IMR-90 (cell line): ENCODE results near the gene ATP5PD. TPM values are rescaled to one million over a fixed set of nuclear protein-coding genes. Genes with fewer than 3 reads are reported as not detected.

Experiments used
- ATAC-seq: fragments of 200-7000 bp; cut with Tn5 transposase; 2 replicates; pipeline ENCODE4 v1.9.1; 2020; ENCODE audit warnings: low read depth, mild to moderate bottlenecking, moderate library complexity
- BruUV-seq: library from RNA; stranded (reverse); fragments of 400-500 nt; replicated peaks from 2 replicates; lab custom pipeline; 2021; lab: Mats Ljungman, UMichigan
- CTCF ChIA-PET: fragments of 300-600 bp; formaldehyde crosslinking; extraction: SDS; loops from one replicate; lab custom pipeline; 2021; ENCODE audit warnings: antibody characterized with exemption; lab: Yijun Ruan, JAX
- POLR2A ChIA-PET: fragments of 300-600 bp; sonication (Branson Sonifier 250); formaldehyde crosslinking; loops from one replicate; lab custom pipeline; 2022; ENCODE audit warnings: antibody characterized with exemption; ENCODE audit not compliant: unreplicated experiment; lab: Charles Lee
- DNase-seq: peaks from one replicate; pipeline ENCODE4 v3.0.0; 2013
- H2AFZ ChIP-seq: replicated peaks from 2 replicates; pipeline ENCODE3; 2013; ENCODE audit warnings: low read length, mild to moderate bottlenecking; ENCODE audit not compliant: poor library complexity
- H2AK5ac ChIP-seq: 2 replicates; pipeline ENCODE4 v1.6.1; 2013; ENCODE audit warnings: low read depth, low read length, inconsistent platforms
- H2AK9ac ChIP-seq: replicated peaks from 2 replicates; pipeline ENCODE3; 2013; ENCODE audit warnings: mild to moderate bottlenecking, low read depth, low read length, moderate library complexity; ENCODE audit not compliant: poor library complexity
- H2BK120ac ChIP-seq: 2 replicates; pipeline ENCODE4 v1.6.1; 2013; ENCODE audit warnings: low read depth, low read length, inconsistent platforms
- H2BK15ac ChIP-seq: 3 replicates; pipeline ENCODE4 v1.6.1; 2013; ENCODE audit warnings: low read depth, low read length, inconsistent platforms
- H2BK20ac ChIP-seq: 2 replicates; pipeline ENCODE4 v1.6.1; 2013; ENCODE audit warnings: low read depth, mild to moderate bottlenecking, inconsistent platforms, low read length, moderate library complexity
- H2BK5ac ChIP-seq: 2 replicates; pipeline ENCODE4 v1.6.1; 2013; ENCODE audit warnings: mild to moderate bottlenecking, low read depth, low read length, inconsistent platforms; ENCODE audit not compliant: poor library complexity, severe bottlenecking
- H3K14ac ChIP-seq: replicated peaks from 2 replicates; pipeline ENCODE4 v1.6.1; 2013; ENCODE audit warnings: low read depth, low read length, inconsistent platforms
- H3K18ac ChIP-seq: 2 replicates; pipeline ENCODE4 v1.6.1; 2013; ENCODE audit warnings: low read depth, low read length, control low read depth
- H3K23ac ChIP-seq: 2 replicates; pipeline ENCODE4 v1.6.1; 2013; ENCODE audit warnings: low read depth, low read length, inconsistent platforms
- H3K27ac ChIP-seq: 2 replicates; pipeline ENCODE4 v1.5.1; 2013; ENCODE audit warnings: mild to moderate bottlenecking, control low read depth, low read length; ENCODE audit not compliant: insufficient read depth
- H3K27me3 ChIP-seq: 2 replicates; pipeline ENCODE4 v1.6.1; 2013; ENCODE audit warnings: low read length; ENCODE audit not compliant: control insufficient read depth, insufficient read depth
- H3K36me3 ChIP-seq: 2 replicates; pipeline ENCODE4 v1.6.1; 2013; ENCODE audit warnings: low read length, mixed read lengths; ENCODE audit not compliant: control insufficient read depth, insufficient read depth
- H3K4ac ChIP-seq: 2 replicates; pipeline ENCODE4 v1.6.1; 2013; ENCODE audit warnings: low read depth, low read length, inconsistent platforms
- H3K4me1 ChIP-seq: 2 replicates; pipeline ENCODE4 v1.6.1; 2013; ENCODE audit warnings: low read length, mixed read lengths; ENCODE audit not compliant: control insufficient read depth, insufficient read depth
- H3K4me2 ChIP-seq: 2 replicates; pipeline ENCODE4 v1.6.1; 2013; ENCODE audit warnings: low read depth, mild to moderate bottlenecking, control low read depth, low read length, moderate library complexity
- H3K4me3 ChIP-seq: 2 replicates; pipeline ENCODE4 v1.5.1; 2013; ENCODE audit warnings: low read depth, mild to moderate bottlenecking, control low read depth, low read length, moderate library complexity; ENCODE audit not compliant: insufficient read depth
- H3K56ac ChIP-seq: 2 replicates; pipeline ENCODE4 v1.6.1; 2013; ENCODE audit warnings: low read length, inconsistent platforms; ENCODE audit not compliant: insufficient read depth; ENCODE audit errors: extremely low read depth
- H3K79me1 ChIP-seq, 2 experiments: 2 replicates each; pipeline ENCODE4 v1.6.1; 2013; ENCODE audit warnings: low read length in 2 of 2, inconsistent platforms in 1 of 2, low read depth in 1 of 2
- H3K9ac ChIP-seq: 2 replicates; pipeline ENCODE4 v1.6.1; 2013; ENCODE audit warnings: low read depth, low read length, control low read depth
- H3K9me1 ChIP-seq: 2 replicates; pipeline ENCODE4 v1.6.1; 2013; ENCODE audit warnings: low read length, inconsistent platforms; ENCODE audit not compliant: insufficient read depth
- H3K9me3 ChIP-seq: 2 replicates; pipeline ENCODE4 v1.6.1; 2013; ENCODE audit warnings: low read length; ENCODE audit not compliant: control insufficient read depth, insufficient read depth
- H4K20me1 ChIP-seq: 2 replicates; pipeline ENCODE4 v1.6.1; 2013; ENCODE audit warnings: low read length, inconsistent platforms; ENCODE audit not compliant: insufficient read depth
- H4K5ac ChIP-seq: 2 replicates; pipeline ENCODE4 v1.6.1; 2013; ENCODE audit warnings: mild to moderate bottlenecking, low read depth, low read length, control low read depth
- H4K8ac ChIP-seq, 2 experiments: 2 replicates each; pipeline ENCODE4 v1.6.1; 2013; ENCODE audit warnings: low read depth in 2 of 2, low read length in 2 of 2, control low read depth in 1 of 2, inconsistent platforms in 1 of 2
- H4K91ac ChIP-seq: 2 replicates; pipeline ENCODE4 v1.6.1; 2013; ENCODE audit warnings: low read depth, low read length, inconsistent platforms; ENCODE audit not compliant: insufficient read depth
- BHLHE40 ChIP-seq: fragments of 150-350 bp; IDR thresholded peaks from 2 replicates; pipeline ENCODE4 v1.6.1; 2016; ENCODE audit warnings: mild to moderate bottlenecking, low read depth, low read length
- CEBPB ChIP-seq: IDR thresholded peaks from 2 replicates; pipeline ENCODE4 v1.6.1; 2012; ENCODE audit warnings: low read depth, low read length, improper control_type of control experiment
- CHD1 ChIP-seq: IDR thresholded peaks from 2 replicates; pipeline ENCODE4 v1.6.1; 2012; ENCODE audit warnings: low read depth, low read length, improper control_type of control experiment
- CTCF ChIP-seq: conservative IDR thresholded peaks from 2 replicates; pipeline ENCODE4 v1.5.1; 2012; ENCODE audit warnings: mild to moderate bottlenecking, low read depth, low read length, improper control_type of control experiment
- ELK1 ChIP-seq: fragments of 150-350 bp; IDR thresholded peaks from 2 replicates; pipeline ENCODE4 v1.6.1; 2016; ENCODE audit warnings: low read depth, mild to moderate bottlenecking, low read length, moderate library complexity, borderline replicate concordance
- MAFK ChIP-seq: IDR thresholded peaks from 2 replicates; pipeline ENCODE4 v1.6.1; 2012; ENCODE audit warnings: low read depth, low read length, improper control_type of control experiment
- MAZ ChIP-seq: IDR thresholded peaks from 2 replicates; pipeline ENCODE4 v1.6.1; 2012; ENCODE audit warnings: low read depth, mild to moderate bottlenecking, low read length, improper control_type of control experiment, moderate library complexity, borderline replicate concordance
- MXI1 ChIP-seq: IDR thresholded peaks from 2 replicates; pipeline ENCODE4 v1.6.1; 2012; ENCODE audit warnings: low read depth, mild to moderate bottlenecking, low read length, moderate library complexity, borderline replicate concordance
- NFE2L2 ChIP-seq: fragments of 150-350 bp; IDR thresholded peaks from 2 replicates; pipeline ENCODE4 v1.6.1; 2016; ENCODE audit warnings: low read depth, mild to moderate bottlenecking, low read length
- RCOR1 ChIP-seq: IDR thresholded peaks from 2 replicates; pipeline ENCODE4 v1.6.1; 2012; ENCODE audit warnings: mild to moderate bottlenecking, low read length, improper control_type of control experiment; ENCODE audit not compliant: insufficient replicate concordance
- RFX5 ChIP-seq: IDR thresholded peaks from 2 replicates; pipeline ENCODE4 v1.8.0; 2012; ENCODE audit warnings: low read depth, mild to moderate bottlenecking, low read length, moderate library complexity
- WGBS, 2 experiments: methylation state at CpG; one replicate each; pipeline versions ENCODE4 v1.1.5 to v1.1.7; 2013; ENCODE audit warnings: missing lambda C conversion rate in 2 of 2; ENCODE audit not compliant: insufficient read length in 1 of 2; ENCODE audit errors: extremely low coverage in 2 of 2; 5-methylcytosine and 5-hydroxymethylcytosine counted together
- dilution Hi-C: fragments of 300-500 bp; cut with HindIII; formaldehyde crosslinking; loops from one replicate; pipeline ENCODE4 v1.14.3; 2018; ENCODE audit warnings: low sequenced_read_pairs; ENCODE audit not compliant: unreplicated experiment
- in situ Hi-C: fragments of 300-500 bp; cut with MboI; formaldehyde crosslinking; loops from 3 replicates; pipeline ENCODE4 v1.14.3; 2019; ENCODE audit warnings: low sequenced_read_pairs, inconsistent platforms, mixed read lengths
- intact Hi-C: fragments of 100-400 bp; cut with micrococcal nuclease; formaldehyde crosslinking; loops from 2 replicates; pipeline ENCODE4 v1.10.0; 2022
- polyA plus RNA-seq, 3 experiments: library from polyadenylated mRNA; depleted of rRNA; stranded (reverse); fragments of >200 nt; gene quantifications; 2 replicates each; pipeline ENCODE4 v1.2.3, GENCODE V29; 2012; ENCODE audit warnings: low replicate concordance in 1 of 3
- total RNA-seq: library from RNA; depleted of rRNA; stranded (reverse); fragments of >200 nt; gene quantifications from 2 replicates; pipeline ENCODE4 v1.2.3, GENCODE V29; 2012

ATP5PD gene
- total and polyA plus RNA-seq, 2 of the 4 experiments (the other 2 are of a cell fraction): 373 to 425 TPM

- intact Hi-C loops (no loop called here), in situ Hi-C loops (no loop called here), dilution Hi-C loops (no loop called here)
- H2BK20ac ChIP-seq: peak overlapping the region; percentile 86
- peak overlapping the region; percentile 67; the same call in 1 of the 2 replicates for H4K5ac ChIP-seq
- H3K14ac ChIP-seq: peak overlapping the region; percentile 67
- H3K27ac ChIP-seq: no peak overlapping the region; the same call in 1 of the 2 replicates
- TF ChIP-seq CHD1 (no peak), RFX5 (no peak), MAFK (no peak), RCOR1 (no peak), CTCF (no peak), NFE2L2 (no peak), BHLHE40 (no peak), MXI1 (no peak), CEBPB (no peak), MAZ (no peak), ELK1 (no peak)
- H3K9me3 ChIP-seq: no peaks in the 10 kb centered on the region
- 19% methylated on average over 27 of the region's 53 CpGs; no CpG with 5 or more reads in 1 of the 2 experiments for WGBS, 2 experiments
- H4K8ac ChIP-seq: peak overlapping the region; percentile 71 to 77; a peak in 3 of 4 replicates
- CTCF ChIA-PET: interaction anchor here (1.2 to 1.7 kb wide), 3 partner anchors 28 to 56 kb away, joined by 4 to 12 read pairs (median 4); no protein-coding TSS in a partner anchor
- no peaks in the 10 kb centered on the region for H3K27me3 ChIP-seq
- peak overlapping the region; percentile 52 for H2BK5ac ChIP-seq
- H3K4me3 ChIP-seq: no peak overlapping the region
- H2AFZ ChIP-seq: peak overlapping the region; percentile 82
- DNase-seq (no peak), ATAC-seq (no peak)
- no peaks in the 10 kb centered on the region for H3K36me3 ChIP-seq
- peak overlapping the region; percentile 10; the same call in 1 of the 2 replicates for H3K23ac ChIP-seq
- H3K4me2 ChIP-seq: no peak overlapping the region
- no peaks in the 10 kb centered on the region for H4K20me1 ChIP-seq
- H3K9ac ChIP-seq: no peak overlapping the region
- peak overlapping the region; percentile 75 for H3K4ac ChIP-seq
- peak overlapping the region; percentile 54 for H4K91ac ChIP-seq
- peak overlapping the region; percentile 60 for H2AK5ac ChIP-seq
- no peak overlapping the region for H3K56ac ChIP-seq
- H2AK9ac ChIP-seq: peak overlapping the region; percentile 79
- BruUV-seq: no TSS peak
- peak overlapping the region; percentile 10; the same call in 1 of the 3 replicates for H2BK15ac ChIP-seq
- H3K9me1 ChIP-seq: peaks cover 21% of the 10 kb centered on the region
- H3K79me1 ChIP-seq: no peaks in the 10 kb centered on the region
- H3K4me1 ChIP-seq: peaks cover 21% of the 10 kb centered on the region
- H2BK120ac ChIP-seq: peak overlapping the region; percentile 87
- no peak overlapping the region for H3K18ac ChIP-seq
- POLR2A ChIA-PET: no interaction called here
Measured at GRCh38 chr17:75077496-75078283, 30.9 kb upstream of the ATP5PD start.
